DOHH2 (cell line): ENCODE measurements around the gene NUDT3.

Experiments used
- H3F3A ChIP-seq: fragments of 200-600 bp; sonication (generic), shearing (Covaris generic); 2 replicates; pipeline ENCODE4 v1.6.0; 2016; ENCODE audit warnings: antibody characterized with exemption, mild to moderate bottlenecking; ENCODE audit not compliant: control insufficient read depth, insufficient read depth
- H3K27ac ChIP-seq: fragments of 200-600 bp; sonication (generic); 2 replicates; pipeline ENCODE4 v1.5.1; 2014; ENCODE audit warnings: low read depth, mild to moderate bottlenecking, low read length, moderate library complexity
- H3K27me3 ChIP-seq: fragments of 200-600 bp; sonication (generic); 2 replicates; pipeline ENCODE4 v1.6.1; 2014; ENCODE audit warnings: mild to moderate bottlenecking, low read length, mixed read lengths; ENCODE audit not compliant: control insufficient read depth
- H3K36me3 ChIP-seq: fragments of 200-600 bp; sonication (generic); 2 replicates; pipeline ENCODE4 v1.6.1; 2014; ENCODE audit warnings: mild to moderate bottlenecking, low read length, moderate library complexity, mixed read lengths; ENCODE audit not compliant: control insufficient read depth
- H3K4me1 ChIP-seq: fragments of 200-600 bp; sonication (generic); 2 replicates; pipeline ENCODE4 v1.6.1; 2014; ENCODE audit warnings: mild to moderate bottlenecking, low read length, mixed read lengths; ENCODE audit not compliant: control insufficient read depth
- H3K4me2 ChIP-seq: fragments of 200-600 bp; sonication (generic); 2 replicates; pipeline ENCODE4 v1.6.0; 2014; ENCODE audit warnings: mild to moderate bottlenecking, low read length, moderate library complexity
- H3K4me3 ChIP-seq: fragments of 200-600 bp; sonication (generic); 2 replicates; pipeline ENCODE4 v1.5.1; 2014; ENCODE audit warnings: mild to moderate bottlenecking, low read length, mixed read lengths
- H3K79me2 ChIP-seq: fragments of 200-600 bp; sonication (generic); 2 replicates; pipeline ENCODE4 v1.6.1; 2014; ENCODE audit warnings: mild to moderate bottlenecking, low read length, mixed read lengths; ENCODE audit not compliant: control insufficient read depth
- H3K9me2 ChIP-seq: fragments of 200-600 bp; sonication (generic); replicated peaks from 2 replicates; pipeline ENCODE4 v1.6.1; 2014; ENCODE audit warnings: mild to moderate bottlenecking, low read length, mixed read lengths; ENCODE audit not compliant: control insufficient read depth
- H3K9me3 ChIP-seq: fragments of 200-600 bp; sonication (generic); 2 replicates; pipeline ENCODE4 v1.6.1; 2014; ENCODE audit warnings: antibody characterized with exemption, low read length, mixed read lengths; ENCODE audit not compliant: control insufficient read depth, insufficient read depth
- H4K20me1 ChIP-seq: fragments of 200-600 bp; sonication (generic); 2 replicates; pipeline ENCODE4 v1.6.0; 2014; ENCODE audit warnings: low read depth, mild to moderate bottlenecking, antibody characterized with exemption, low read length, moderate library complexity; ENCODE audit not compliant: control insufficient read depth, insufficient read depth
- CTCF ChIP-seq: fragments of 200-600 bp; sonication (generic); IDR thresholded peaks from one replicate; pipeline ENCODE4 v1.5.1; 2014; ENCODE audit warnings: antibody characterized with exemption, mild to moderate bottlenecking, low read depth, low read length; ENCODE audit not compliant: poor library complexity, severe bottlenecking
- EZH2phosphoT487 ChIP-seq: fragments of 200-600 bp; sonication (generic); IDR thresholded peaks from 2 replicates; pipeline ENCODE4 v1.6.1; 2017; ENCODE audit warnings: borderline replicate concordance, mild to moderate bottlenecking, antibody characterized with exemption, low read length, moderate library complexity, mixed read lengths

Gene NUDT3

GRCh38 chr6:34393191-34393965 lies 909 bp upstream of the NUDT3 start:
- H3F3A ChIP-seq: 0 out of 2 replicates have a peak, but pooled peaks cover 3% of the 10 kb centered on the region
- no peaks in the 10 kb centered on the region for H3K9me2 ChIP-seq
- peaks cover 19% of the 10 kb centered on the region for H3K4me1 ChIP-seq
- no peaks in the 10 kb centered on the region for H3K9me3 ChIP-seq
- TF ChIP-seq EZH2phosphoT487: no peak
- no peak for TF ChIP-seq CTCF
- H3K4me2 ChIP-seq: peak overlapping the region; percentile 63
- H3K4me3 ChIP-seq: peak overlapping the region; percentile 80
- H3K27ac ChIP-seq: peak overlapping the region; percentile 46
- H3K36me3 ChIP-seq: peaks cover 10% of the 10 kb centered on the region
- H3K27me3 ChIP-seq: no peaks in the 10 kb centered on the region
- peaks cover 45% of the 10 kb centered on the region for H3K79me2 ChIP-seq
- H4K20me1 ChIP-seq: 0 out of 2 replicates have a peak, but pooled peaks cover 5% of the 10 kb centered on the region

DNA sequence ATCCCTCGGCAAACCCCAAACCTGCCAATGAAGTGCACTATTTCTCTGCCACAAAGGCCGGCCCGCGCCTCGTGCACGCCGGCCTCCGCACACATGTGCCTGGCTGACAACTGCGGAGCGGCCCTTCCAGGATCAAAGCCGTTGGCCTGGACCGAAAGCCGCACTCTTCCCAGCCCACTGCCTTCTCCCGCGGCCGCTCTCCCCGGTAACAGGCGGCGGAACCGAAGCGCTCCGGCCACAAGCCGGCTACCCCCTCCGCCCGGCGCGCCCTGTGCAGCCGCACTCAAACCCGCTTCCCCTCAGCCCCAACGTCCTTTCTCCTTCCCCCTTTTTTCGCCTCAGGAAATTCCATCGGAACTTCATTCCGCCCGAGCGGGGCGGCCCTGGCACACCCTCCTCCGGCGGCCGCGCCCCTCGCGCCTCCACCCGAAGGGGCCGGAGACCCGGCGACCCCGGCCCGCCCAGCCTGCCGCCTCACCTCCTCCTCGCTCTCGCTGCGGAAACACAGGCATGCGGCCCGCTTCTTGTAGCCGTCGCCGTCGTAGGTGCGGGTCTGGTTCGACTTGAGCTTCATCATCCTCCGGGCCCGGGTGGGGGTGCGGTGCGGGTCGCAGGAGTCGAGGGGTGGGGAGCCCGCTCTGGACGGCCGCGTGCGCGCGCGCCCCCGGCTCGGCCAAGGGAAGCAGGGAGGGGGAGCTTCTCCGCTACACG lies 528 bp downstream of the NUDT3 start:
- TF ChIP-seq CTCF (no peak), EZH2phosphoT487 (no peak)

DNA sequence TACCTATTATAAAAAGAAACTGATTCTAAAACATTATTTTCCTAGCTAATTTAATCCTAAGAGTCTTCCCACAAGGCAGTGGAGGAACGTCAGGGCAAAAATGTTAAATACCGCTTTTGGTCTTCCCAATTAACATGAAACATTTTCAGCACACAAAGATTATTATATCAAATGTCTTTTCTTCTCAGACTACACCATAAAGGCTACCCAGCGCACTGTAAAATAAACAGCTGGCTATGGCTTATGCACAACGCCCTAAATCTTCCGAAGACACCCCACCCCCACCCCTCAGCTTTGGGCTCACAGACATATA lies 1.0 kb downstream of the NUDT3 start:
- H3K27ac ChIP-seq: peak overlapping the region; percentile 66
- 0 out of 2 replicates have a peak, but pooled peaks cover 2% of the 10 kb centered on the region for H3F3A ChIP-seq
- TF ChIP-seq CTCF (no peak), EZH2phosphoT487 (no peak)
- H3K79me2 ChIP-seq: peaks cover 64% of the 10 kb centered on the region
- no peaks in the 10 kb centered on the region for H3K27me3 ChIP-seq
- H4K20me1 ChIP-seq: 0 out of 2 replicates have a peak, but pooled peaks cover 5% of the 10 kb centered on the region
- H3K9me2 ChIP-seq: no peaks in the 10 kb centered on the region
- no peaks in the 10 kb centered on the region for H3K9me3 ChIP-seq
- peaks cover 19% of the 10 kb centered on the region for H3K4me1 ChIP-seq
- H3K36me3 ChIP-seq: peaks cover 10% of the 10 kb centered on the region
- H3K4me2 ChIP-seq: peak overlapping the region; percentile 74
- H3K4me3 ChIP-seq: peak overlapping the region; percentile 80

More for the DNA sequence above, 528 bp downstream of the NUDT3 start:
- H3K9me3 ChIP-seq: no peaks in the 10 kb centered on the region
- H3F3A ChIP-seq: 0 out of 2 replicates have a peak, but pooled peaks cover 3% of the 10 kb centered on the region
- H3K36me3 ChIP-seq: peaks cover 10% of the 10 kb centered on the region
- H3K79me2 ChIP-seq: peaks cover 59% of the 10 kb centered on the region
- no peaks in the 10 kb centered on the region for H3K9me2 ChIP-seq
- peaks cover 19% of the 10 kb centered on the region for H3K4me1 ChIP-seq
- no peaks in the 10 kb centered on the region for H3K27me3 ChIP-seq
- H3K4me2 ChIP-seq: peak overlapping the region; percentile 74
- 0 out of 2 replicates have a peak, but pooled peaks cover 5% of the 10 kb centered on the region for H4K20me1 ChIP-seq
- H3K27ac ChIP-seq: peak overlapping the region; percentile 66
- peak overlapping the region; percentile 80 for H3K4me3 ChIP-seq
